Measurements from ENCODE around the gene ZNF462.

GRCh38 chr9:106983346-106983745 lies 120.4 kb downstream of the ZNF462 start:
- TF ChIP-seq, protein P1, sequence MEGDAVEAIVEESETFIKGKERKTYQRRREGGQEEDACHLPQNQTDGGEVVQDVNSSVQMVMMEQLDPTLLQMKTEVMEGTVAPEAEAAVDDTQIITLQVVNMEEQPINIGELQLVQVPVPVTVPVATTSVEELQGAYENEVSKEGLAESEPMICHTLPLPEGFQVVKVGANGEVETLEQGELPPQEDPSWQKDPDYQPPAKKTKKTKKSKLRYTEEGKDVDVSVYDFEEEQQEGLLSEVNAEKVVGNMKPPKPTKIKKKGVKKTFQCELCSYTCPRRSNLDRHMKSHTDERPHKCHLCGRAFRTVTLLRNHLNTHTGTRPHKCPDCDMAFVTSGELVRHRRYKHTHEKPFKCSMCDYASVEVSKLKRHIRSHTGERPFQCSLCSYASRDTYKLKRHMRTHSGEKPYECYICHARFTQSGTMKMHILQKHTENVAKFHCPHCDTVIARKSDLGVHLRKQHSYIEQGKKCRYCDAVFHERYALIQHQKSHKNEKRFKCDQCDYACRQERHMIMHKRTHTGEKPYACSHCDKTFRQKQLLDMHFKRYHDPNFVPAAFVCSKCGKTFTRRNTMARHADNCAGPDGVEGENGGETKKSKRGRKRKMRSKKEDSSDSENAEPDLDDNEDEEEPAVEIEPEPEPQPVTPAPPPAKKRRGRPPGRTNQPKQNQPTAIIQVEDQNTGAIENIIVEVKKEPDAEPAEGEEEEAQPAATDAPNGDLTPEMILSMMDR (conservative IDR thresholded peaks at IDR 0.05; ENCODE audit: low read depth in 2 of 2), result no peak
- no peak for TF ChIP-seq EZH2 (IDR thresholded peaks at IDR 0.05; ENCODE audit: low read depth, unreplicated experiment)
- no peak for TF ChIP-seq JUNB (IDR thresholded peaks at IDR 0.05; ENCODE audit: unreplicated experiment)
- no peak for TF ChIP-seq POLR2AphosphoS5 (IDR thresholded peaks at IDR 0.05; ENCODE audit: low read depth)
- TF ChIP-seq, protein P2, sequence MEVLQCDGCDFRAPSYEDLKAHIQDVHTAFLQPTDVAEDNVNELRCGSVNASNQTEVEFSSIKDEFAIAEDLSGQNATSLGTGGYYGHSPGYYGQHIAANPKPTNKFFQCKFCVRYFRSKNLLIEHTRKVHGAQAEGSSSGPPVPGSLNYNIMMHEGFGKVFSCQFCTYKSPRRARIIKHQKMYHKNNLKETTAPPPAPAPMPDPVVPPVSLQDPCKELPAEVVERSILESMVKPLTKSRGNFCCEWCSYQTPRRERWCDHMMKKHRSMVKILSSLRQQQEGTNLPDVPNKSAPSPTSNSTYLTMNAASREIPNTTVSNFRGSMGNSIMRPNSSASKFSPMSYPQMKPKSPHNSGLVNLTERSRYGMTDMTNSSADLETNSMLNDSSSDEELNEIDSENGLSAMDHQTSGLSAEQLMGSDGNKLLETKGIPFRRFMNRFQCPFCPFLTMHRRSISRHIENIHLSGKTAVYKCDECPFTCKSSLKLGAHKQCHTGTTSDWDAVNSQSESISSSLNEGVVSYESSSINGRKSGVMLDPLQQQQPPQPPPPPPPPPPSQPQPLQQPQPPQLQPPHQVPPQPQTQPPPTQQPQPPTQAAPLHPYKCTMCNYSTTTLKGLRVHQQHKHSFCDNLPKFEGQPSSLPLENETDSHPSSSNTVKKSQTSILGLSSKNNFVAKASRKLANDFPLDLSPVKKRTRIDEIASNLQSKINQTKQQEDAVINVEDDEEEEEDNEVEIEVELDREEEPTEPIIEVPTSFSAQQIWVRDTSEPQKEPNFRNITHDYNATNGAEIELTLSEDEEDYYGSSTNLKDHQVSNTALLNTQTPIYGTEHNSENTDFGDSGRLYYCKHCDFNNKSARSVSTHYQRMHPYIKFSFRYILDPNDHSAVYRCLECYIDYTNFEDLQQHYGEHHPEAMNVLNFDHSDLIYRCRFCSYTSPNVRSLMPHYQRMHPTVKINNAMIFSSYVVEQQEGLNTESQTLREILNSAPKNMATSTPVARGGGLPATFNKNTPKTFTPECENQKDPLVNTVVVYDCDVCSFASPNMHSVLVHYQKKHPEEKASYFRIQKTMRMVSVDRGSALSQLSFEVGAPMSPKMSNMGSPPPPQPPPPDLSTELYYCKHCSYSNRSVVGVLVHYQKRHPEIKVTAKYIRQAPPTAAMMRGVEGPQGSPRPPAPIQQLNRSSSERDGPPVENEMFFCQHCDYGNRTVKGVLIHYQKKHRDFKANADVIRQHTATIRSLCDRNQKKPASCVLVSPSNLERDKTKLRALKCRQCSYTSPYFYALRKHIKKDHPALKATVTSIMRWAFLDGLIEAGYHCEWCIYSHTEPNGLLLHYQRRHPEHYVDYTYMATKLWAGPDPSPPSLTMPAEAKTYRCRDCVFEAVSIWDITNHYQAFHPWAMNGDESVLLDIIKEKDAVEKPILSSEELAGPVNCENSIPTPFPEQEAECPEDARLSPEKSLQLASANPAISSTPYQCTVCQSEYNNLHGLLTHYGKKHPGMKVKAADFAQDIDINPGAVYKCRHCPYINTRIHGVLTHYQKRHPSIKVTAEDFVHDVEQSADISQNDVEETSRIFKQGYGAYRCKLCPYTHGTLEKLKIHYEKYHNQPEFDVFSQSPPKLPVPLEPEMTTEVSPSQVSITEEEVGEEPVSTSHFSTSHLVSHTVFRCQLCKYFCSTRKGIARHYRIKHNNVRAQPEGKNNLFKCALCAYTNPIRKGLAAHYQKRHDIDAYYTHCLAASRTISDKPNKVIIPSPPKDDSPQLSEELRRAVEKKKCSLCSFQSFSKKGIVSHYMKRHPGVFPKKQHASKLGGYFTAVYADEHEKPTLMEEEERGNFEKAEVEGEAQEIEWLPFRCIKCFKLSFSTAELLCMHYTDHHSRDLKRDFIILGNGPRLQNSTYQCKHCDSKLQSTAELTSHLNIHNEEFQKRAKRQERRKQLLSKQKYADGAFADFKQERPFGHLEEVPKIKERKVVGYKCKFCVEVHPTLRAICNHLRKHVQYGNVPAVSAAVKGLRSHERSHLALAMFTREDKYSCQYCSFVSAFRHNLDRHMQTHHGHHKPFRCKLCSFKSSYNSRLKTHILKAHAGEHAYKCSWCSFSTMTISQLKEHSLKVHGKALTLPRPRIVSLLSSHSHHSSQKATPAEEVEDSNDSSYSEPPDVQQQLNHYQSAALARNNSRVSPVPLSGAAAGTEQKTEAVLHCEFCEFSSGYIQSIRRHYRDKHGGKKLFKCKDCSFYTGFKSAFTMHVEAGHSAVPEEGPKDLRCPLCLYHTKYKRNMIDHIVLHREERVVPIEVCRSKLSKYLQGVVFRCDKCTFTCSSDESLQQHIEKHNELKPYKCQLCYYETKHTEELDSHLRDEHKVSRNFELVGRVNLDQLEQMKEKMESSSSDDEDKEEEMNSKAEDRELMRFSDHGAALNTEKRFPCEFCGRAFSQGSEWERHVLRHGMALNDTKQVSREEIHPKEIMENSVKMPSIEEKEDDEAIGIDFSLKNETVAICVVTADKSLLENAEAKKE (CRISPR knock-in tag; IDR thresholded peaks at IDR 0.05), result no peak
- TF ChIP-seq, protein P3, sequence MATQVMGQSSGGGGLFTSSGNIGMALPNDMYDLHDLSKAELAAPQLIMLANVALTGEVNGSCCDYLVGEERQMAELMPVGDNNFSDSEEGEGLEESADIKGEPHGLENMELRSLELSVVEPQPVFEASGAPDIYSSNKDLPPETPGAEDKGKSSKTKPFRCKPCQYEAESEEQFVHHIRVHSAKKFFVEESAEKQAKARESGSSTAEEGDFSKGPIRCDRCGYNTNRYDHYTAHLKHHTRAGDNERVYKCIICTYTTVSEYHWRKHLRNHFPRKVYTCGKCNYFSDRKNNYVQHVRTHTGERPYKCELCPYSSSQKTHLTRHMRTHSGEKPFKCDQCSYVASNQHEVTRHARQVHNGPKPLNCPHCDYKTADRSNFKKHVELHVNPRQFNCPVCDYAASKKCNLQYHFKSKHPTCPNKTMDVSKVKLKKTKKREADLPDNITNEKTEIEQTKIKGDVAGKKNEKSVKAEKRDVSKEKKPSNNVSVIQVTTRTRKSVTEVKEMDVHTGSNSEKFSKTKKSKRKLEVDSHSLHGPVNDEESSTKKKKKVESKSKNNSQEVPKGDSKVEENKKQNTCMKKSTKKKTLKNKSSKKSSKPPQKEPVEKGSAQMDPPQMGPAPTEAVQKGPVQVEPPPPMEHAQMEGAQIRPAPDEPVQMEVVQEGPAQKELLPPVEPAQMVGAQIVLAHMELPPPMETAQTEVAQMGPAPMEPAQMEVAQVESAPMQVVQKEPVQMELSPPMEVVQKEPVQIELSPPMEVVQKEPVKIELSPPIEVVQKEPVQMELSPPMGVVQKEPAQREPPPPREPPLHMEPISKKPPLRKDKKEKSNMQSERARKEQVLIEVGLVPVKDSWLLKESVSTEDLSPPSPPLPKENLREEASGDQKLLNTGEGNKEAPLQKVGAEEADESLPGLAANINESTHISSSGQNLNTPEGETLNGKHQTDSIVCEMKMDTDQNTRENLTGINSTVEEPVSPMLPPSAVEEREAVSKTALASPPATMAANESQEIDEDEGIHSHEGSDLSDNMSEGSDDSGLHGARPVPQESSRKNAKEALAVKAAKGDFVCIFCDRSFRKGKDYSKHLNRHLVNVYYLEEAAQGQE (IDR thresholded peaks at IDR 0.05; ENCODE audit: unreplicated experiment), result no peak
- no peak for TF ChIP-seq EZH2phosphoT487 (IDR thresholded peaks at IDR 0.05; ENCODE audit: unreplicated experiment)
